Gastroesophageal sphincter (tissue), 3 donors: ENCODE results near the gene RAB33B.

ENCODE experiments used
- POLR2A ChIP-seq, 2 donors: fragments of 450-650 bp; IDR thresholded peaks; one replicate each; pipeline ENCODE4 v1.6.1; 2017; ENCODE audit warnings: antibody characterized with exemption in 2 of 2, mild to moderate bottlenecking in 2 of 2, moderate library complexity in 1 of 2
- POLR2AphosphoS5 ChIP-seq: sonication (generic); formaldehyde crosslinking; IDR thresholded peaks from one replicate; pipeline ENCODE4 v1.6.1; 2017; ENCODE audit warnings: antibody characterized with exemption
- TF ChIP-seq, protein P1 (sequence below), 4 experiments: fragments of 200-600 bp in 2 of 4; fragments of 450-650 bp in 2 of 4; sonication (generic) in 1 of 4; IDR thresholded peaks; one replicate each; pipeline ENCODE4 v1.5.1; 2017 to 2019; ENCODE audit warnings: antibody characterized with exemption in 4 of 4, mild to moderate bottlenecking in 2 of 4, moderate library complexity in 2 of 4

DNA sequence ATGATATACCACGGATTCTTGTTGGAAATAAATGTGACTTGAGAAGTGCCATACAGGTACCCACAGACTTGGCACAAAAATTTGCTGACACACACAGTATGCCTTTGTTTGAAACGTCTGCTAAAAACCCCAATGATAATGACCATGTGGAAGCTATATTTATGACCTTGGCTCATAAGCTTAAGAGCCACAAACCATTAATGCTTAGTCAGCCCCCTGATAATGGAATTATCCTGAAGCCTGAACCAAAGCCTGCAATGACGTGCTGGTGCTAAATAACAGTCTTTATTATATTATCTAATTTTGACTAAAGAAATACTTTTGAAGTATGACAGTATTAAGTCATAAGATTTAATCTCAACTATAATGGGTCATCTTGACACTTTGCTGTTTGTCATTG lies 18.9 kb downstream of the RAB33B start:
- TF ChIP-seq, protein P1, sequence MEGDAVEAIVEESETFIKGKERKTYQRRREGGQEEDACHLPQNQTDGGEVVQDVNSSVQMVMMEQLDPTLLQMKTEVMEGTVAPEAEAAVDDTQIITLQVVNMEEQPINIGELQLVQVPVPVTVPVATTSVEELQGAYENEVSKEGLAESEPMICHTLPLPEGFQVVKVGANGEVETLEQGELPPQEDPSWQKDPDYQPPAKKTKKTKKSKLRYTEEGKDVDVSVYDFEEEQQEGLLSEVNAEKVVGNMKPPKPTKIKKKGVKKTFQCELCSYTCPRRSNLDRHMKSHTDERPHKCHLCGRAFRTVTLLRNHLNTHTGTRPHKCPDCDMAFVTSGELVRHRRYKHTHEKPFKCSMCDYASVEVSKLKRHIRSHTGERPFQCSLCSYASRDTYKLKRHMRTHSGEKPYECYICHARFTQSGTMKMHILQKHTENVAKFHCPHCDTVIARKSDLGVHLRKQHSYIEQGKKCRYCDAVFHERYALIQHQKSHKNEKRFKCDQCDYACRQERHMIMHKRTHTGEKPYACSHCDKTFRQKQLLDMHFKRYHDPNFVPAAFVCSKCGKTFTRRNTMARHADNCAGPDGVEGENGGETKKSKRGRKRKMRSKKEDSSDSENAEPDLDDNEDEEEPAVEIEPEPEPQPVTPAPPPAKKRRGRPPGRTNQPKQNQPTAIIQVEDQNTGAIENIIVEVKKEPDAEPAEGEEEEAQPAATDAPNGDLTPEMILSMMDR (IDR thresholded peaks at IDR 0.05), result no peak
- TF ChIP-seq POLR2AphosphoS5 (no peak), POLR2A (IDR thresholded peaks at IDR 0.05) (no peak)
